ENCODE results near the gene BEAN1. TPM values are rescaled to one million over a fixed set of nuclear protein-coding genes. Genes with fewer than 3 reads are reported as not detected.

The BEAN1 gene
- total RNA-seq (2021): 0.07 TPM in 1 of 3 replicates, not detected in the others
- Bru-seq, nascent RNA: percentile 4 among the genes with signal in this experiment
- long read RNA-seq, experiment 1: 0 reads
- long read RNA-seq, experiment 2: 0 reads
- long read RNA-seq, experiment 3: 0 reads

- ATAC-seq (peak; percentile 57), DNase-seq (ENCODE audit: low spot score) (peak; percentile 49)
- POLR2A ChIA-PET: interaction anchor here (0.8 kb wide), 1 partner anchor 50 kb away, joined by 3 read pairs; no protein-coding TSS in a partner anchor
- Mint-ChIP-seq H3K9me3 (no peaks in the 10 kb centered on the region), H3K27ac (no peak within 1 kb of the TSS), H3K4me1 (peaks cover 16% of the 10 kb centered on the region), H3K4me3 (peak within 1 kb of the TSS; percentile 59), H3K27me3 (ENCODE audit: low read depth) (peaks cover 92% of the 10 kb centered on the region), H3K36me3 (no peaks in the 10 kb centered on the region)
- TF ChIP-seq FOXP1 (CRISPR knock-in tag; IDR thresholded peaks at IDR 0.05; ENCODE audit: borderline replicate concordance): peak; percentile 10
- TF ChIP-seq PRDM15 (CRISPR knock-in tag; IDR thresholded peaks at IDR 0.05): peak; percentile 94
- no peak for TF ChIP-seq ZMAT4 (CRISPR knock-in tag; IDR thresholded peaks at IDR 0.05)
- CTCF ChIA-PET: interaction anchor here (0.9 to 3.7 kb wide), 5 partner anchors 21 to 181 kb away, joined by 3 to 12 read pairs (median 4); no protein-coding TSS in a partner anchor
These were observed at the start of gene BEAN1 for GRCh38 chr16:66427036-66427860. Gene BEAN1, plus strand, starts transcription at chr16:66427295. Its CDS starts 10,382 bp downstream, at chr16:66437677.

GRCh38 chr16:66377324-66377723, 49.8 kb upstream of the BEAN1 start:
- H3K27me3 Mint-ChIP-seq (ENCODE audit: low read depth): no peaks in the 10 kb centered on the region
- H3K9me3 Mint-ChIP-seq: peaks cover 16% of the 10 kb centered on the region
- H3K36me3 Mint-ChIP-seq: no peaks in the 10 kb centered on the region
- no peak for ATAC-seq
- TF ChIP-seq EMX1 (CRISPR knock-in tag; IDR thresholded peaks at IDR 0.05): no peak
- no peak for DNase-seq (ENCODE audit: low spot score)
- H3K27ac Mint-ChIP-seq: no peak overlapping the region
- no peak overlapping the region for H3K4me3 Mint-ChIP-seq
- ChIA-PET POLR2A (no interaction called here), CTCF (interaction anchor here (1.4 kb wide), 1 partner anchor 33 kb away, joined by 3 read pairs; no protein-coding TSS in a partner anchor)
- peaks cover 7% of the 10 kb centered on the region; the same call in 1 of the 2 replicates for H3K4me1 Mint-ChIP-seq

- H3K4me1 Mint-ChIP-seq: peaks cover 16% of the 10 kb centered on the region
- H3K36me3 Mint-ChIP-seq: no peaks in the 10 kb centered on the region
- ChIA-PET CTCF (interaction anchor here (1.0 kb wide), 1 partner anchor 37 kb away, joined by 4 read pairs; no protein-coding TSS in a partner anchor), POLR2A (no interaction called here)
- H3K9me3 Mint-ChIP-seq: peaks cover 16% of the 10 kb centered on the region
- peak; percentile 3 for DNase-seq (ENCODE audit: low spot score)
- H3K27me3 Mint-ChIP-seq (ENCODE audit: low read depth): no peaks in the 10 kb centered on the region
- H3K27ac Mint-ChIP-seq: no peak overlapping the region
- H3K4me3 Mint-ChIP-seq: no peak overlapping the region
- no peak for ATAC-seq
- TF ChIP-seq NFYB (CRISPR knock-in tag; conservative IDR thresholded peaks at IDR 0.05; ENCODE audit: low read depth): no peak
- no peak for TF ChIP-seq PRDM15 (CRISPR knock-in tag; IDR thresholded peaks at IDR 0.05)
- no peak for TF ChIP-seq AR (CRISPR knock-in tag; IDR thresholded peaks at IDR 0.05)
- no peak for TF ChIP-seq SMAD3 (CRISPR knock-in tag; IDR thresholded peaks at IDR 0.05; ENCODE audit: borderline replicate concordance)
- no peak for TF ChIP-seq ZMAT4 (CRISPR knock-in tag; IDR thresholded peaks at IDR 0.05)
- no peak for TF ChIP-seq KAT7 (CRISPR knock-in tag; IDR thresholded peaks at IDR 0.05; ENCODE audit: borderline replicate concordance)
- TF ChIP-seq ZNF138 (CRISPR knock-in tag; conservative IDR thresholded peaks at IDR 0.05): no peak
- TF ChIP-seq MLX (CRISPR knock-in tag; IDR thresholded peaks at IDR 0.05): no peak
- TF ChIP-seq CBFB (CRISPR knock-in tag; IDR thresholded peaks at IDR 0.05; ENCODE audit: low read depth): no peak
- no peak for TF ChIP-seq TP53 (CRISPR knock-in tag; IDR thresholded peaks at IDR 0.05)
- no peak for TF ChIP-seq NR2C2 (CRISPR knock-in tag; IDR thresholded peaks at IDR 0.05)
- no peak for TF ChIP-seq MYBL2 (CRISPR knock-in tag; IDR thresholded peaks at IDR 0.05)
These were observed 48.1 kb upstream of the BEAN1 start for GRCh38 chr16:66378741-66379570.

All from WTC11 (cell line).